GM11168 (cell line): ENCODE data around the gene HIGD1C.
"Not testable (repeated sequence)": the region's sequence is repeated elsewhere in the genome, so short reads cannot be mapped to it uniquely, and the experiment has no call there.

ENCODE experiments used
- in situ Hi-C: fragments of 300-500 bp; cut with MboI; formaldehyde crosslinking; loops from one replicate; pipeline ENCODE4 v1.12.0; 2022; ENCODE audit warnings: low sequenced_read_pairs; ENCODE audit not compliant: unreplicated experiment

Gene HIGD1C

DNA sequence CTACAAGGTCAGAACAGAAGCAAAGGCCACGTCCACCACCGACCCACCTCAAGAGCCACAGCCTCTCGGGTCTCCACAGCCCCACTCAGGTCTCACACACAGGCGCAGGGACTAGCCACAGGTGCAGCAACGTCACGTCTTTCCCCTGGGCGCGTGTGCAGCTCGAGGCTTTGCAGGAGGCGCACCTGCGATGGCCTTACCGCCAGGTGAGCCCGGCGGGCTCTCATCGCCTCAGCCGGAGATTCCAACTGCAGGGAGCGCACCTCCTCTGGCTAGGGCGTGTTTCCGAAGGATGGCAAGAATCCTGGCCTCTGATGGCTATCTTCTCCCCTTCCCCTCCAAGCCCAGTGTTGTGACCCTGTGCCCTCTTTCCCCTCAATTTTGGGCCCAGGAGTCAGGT is at the start of gene HIGD1C:
HIGD1C (plus strand) TSS at position 35 of the 400 bp plus-strand sequence. CDS start 1,455 bp downstream, outside the sequence.
- in situ Hi-C loops, result no loop called here

- in situ Hi-C loops, result not testable (repeated sequence)
Observed at GRCh38 chr12:50908479-50908878, 43.9 kb upstream of the HIGD1C start.

- in situ Hi-C loops, result not testable (repeated sequence)
Observed at GRCh38 chr12:50912361-50912760, 40.0 kb upstream of the HIGD1C start.

DNA sequence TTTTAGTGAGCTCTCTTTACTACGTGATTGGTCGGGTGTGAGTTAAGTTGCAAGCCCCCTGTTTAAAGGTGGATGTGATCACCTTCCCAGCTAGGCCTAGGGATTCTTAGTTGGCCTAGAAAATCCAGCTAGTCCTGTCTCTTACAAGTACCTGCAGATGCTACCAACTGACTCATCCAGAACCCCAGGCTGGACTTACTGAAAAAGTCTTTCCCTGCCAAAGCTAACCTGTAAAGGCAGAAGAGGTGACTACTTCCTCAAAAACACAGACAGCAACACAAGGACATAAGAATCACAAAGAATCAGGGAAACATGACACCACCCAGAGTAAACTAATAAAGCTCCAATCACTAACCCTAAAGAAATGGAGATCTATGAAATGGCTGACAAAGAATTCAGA is 39.1 kb upstream of the HIGD1C start:
- in situ Hi-C loops, result no loop called here

GRCh38 chr12:50914872-50915484 is 37.4 kb upstream of the HIGD1C start:
- in situ Hi-C loops, result no loop called here

GRCh38 chr12:50916292-50916691 is 36.1 kb upstream of the HIGD1C start:
- in situ Hi-C loops, result no loop called here

DNA sequence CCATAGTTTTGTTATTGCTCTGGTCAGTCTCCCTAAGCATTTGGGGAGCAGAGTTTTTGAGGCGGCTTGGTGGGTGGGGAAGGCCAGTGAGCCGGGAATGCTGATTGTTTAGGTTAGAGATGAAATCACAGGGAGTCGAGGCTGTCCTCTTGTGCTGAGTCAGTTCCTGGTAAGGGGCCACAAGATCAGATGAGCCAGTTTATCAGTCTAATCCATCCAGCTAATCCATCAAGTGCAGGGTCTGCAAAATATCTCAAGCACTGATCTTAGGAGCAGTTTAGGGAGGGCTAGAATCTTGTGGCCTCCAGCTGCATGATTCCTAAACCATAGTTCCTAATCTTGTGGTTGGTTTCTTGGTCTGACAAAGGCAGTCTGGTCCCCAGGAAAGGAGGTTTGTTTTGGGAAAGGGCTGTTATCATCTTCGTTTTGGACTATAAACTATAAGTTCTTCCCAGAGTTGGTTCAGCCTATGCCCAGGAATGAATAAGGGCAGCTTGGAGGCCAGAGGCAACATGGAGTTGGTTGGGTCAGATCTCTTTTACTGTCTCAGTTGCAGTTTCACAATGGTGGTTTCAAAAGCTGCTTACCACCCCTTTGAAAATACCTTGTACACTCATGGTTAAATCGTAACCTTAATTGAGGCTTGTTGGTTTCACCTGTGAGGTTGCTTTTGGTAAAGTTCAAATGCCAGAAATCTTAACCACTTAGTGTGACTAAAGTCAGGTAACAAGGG is 33.6 kb upstream of the HIGD1C start:
- in situ Hi-C loops, result no loop called here

DNA sequence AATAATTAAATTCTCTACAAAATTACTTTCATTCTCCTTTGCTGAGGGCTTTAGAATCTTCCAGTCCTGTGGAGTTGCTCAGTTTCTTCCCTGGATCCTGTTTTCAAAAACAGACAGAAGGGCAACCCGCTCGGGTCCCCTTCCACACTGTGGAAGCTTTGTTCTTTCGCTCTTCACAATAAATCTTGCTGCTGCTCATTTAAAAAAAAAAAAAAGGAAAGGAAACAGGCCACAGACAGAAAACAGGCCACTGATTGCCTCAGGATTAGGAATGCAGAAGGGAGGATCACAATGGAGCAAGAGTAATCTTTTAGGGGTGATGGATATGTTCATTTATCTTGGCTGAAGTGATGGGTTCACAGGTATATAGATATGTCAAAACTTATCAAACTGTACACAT is 29.5 kb upstream of the HIGD1C start:
- in situ Hi-C loops, result no loop called here

GRCh38 chr12:50923361-50924130 is 28.8 kb upstream of the HIGD1C start:
- in situ Hi-C loops, result no loop called here

- in situ Hi-C loops, result no loop called here
Observed at GRCh38 chr12:50924131-50924438, 28.3 kb upstream of the HIGD1C start.

GRCh38 chr12:50924439-50925341 is 27.7 kb upstream of the HIGD1C start:
- in situ Hi-C loops, result no loop called here

GRCh38 chr12:50925342-50925651 is 27.0 kb upstream of the HIGD1C start:
- in situ Hi-C loops, result no loop called here

- in situ Hi-C loops, result no loop called here
Observed at GRCh38 chr12:50925920-50926319, 26.4 kb upstream of the HIGD1C start.

DNA sequence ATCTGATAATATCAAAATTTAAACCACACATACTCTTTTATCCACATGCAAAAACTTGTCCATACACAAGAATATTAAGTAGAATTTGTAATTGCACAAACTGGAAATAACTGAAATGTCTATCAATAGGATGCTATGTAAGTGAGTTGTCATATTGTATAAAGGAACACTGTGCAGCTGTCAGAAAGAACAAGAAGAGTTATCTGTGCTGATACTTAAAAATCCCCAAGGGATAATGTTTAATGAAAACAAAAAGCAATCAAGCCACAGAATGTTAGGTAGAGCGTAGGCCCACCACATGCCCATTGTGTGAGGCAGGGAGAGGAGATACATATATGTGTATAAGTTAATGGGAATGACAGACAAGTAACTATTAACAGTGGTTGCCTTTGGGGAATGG is 25.9 kb upstream of the HIGD1C start:
- in situ Hi-C loops, result no loop called here

DNA sequence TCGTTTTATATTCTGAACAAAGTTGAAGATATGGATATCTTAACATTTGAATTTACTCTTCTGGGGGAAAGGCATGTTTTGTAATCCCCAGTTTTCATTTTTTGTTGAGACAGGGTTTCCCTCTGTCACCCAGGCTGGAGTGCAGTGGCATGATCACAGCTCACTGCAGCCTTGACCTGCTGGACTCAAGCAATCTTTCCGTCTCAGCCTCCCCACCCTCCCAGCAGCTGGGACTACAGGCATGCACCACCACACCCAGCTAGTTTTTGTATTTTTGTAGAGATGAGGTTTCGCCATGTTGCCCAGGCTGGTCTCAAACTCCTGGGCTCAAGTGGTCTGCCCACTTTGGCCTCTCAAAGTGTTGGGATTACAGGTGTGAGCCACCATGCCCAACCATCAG is 25.4 kb upstream of the HIGD1C start:
- in situ Hi-C loops, result not testable (repeated sequence)

DNA sequence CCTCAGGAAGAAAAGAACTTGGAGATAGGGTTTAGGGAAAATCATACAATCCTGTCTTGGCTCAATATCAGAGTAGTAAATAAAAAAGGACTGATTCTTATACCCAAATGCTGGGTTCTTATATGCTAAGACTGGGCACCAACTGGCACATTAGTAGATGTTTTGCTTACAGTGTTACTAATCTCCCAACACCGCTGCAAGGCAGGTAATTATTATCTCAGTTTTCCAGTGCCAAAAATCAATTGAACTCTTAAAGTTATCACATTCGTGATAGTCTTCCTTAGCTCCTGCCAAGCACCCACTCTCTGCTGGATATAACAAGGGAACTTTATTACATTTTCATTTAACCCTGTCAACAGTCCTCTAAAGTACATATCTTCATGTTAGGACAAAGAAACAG is 25.0 kb upstream of the HIGD1C start:
- in situ Hi-C loops, result no loop called here

- in situ Hi-C loops, result no loop called here
Observed at GRCh38 chr12:50927766-50928224, 24.5 kb upstream of the HIGD1C start.

DNA sequence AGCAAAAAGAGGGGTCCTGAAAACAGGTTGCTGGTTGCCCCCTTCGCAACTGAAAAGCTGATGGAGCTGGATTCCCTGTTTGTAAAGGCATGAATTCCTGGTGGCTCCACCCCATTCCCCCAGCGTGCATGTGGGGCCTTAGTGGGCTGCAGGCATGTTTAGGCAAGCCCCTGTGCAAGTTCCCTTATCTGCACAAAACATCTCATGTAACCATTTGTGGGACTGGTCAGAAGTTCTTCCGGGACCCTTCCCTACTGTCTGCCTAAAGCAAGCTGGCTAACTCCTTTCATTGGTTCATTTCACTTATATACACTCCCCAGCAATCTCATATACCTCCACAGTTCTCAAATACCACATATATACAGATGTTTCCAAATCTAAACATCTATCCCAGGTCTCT is 24.0 kb upstream of the HIGD1C start:
- in situ Hi-C loops, result no loop called here

GRCh38 chr12:50929831-50930230 is 22.5 kb upstream of the HIGD1C start:
- in situ Hi-C loops, result no loop called here

GRCh38 chr12:50930477-50930876 is 21.9 kb upstream of the HIGD1C start:
- in situ Hi-C loops, result not testable (repeated sequence)
